H1 (cell line): ENCODE data around the gene ARL2. TPM values are rescaled to one million over a fixed set of nuclear protein-coding genes. Genes with fewer than 3 reads are reported as not detected.

Source experiments
- CTCF ChIA-PET: fragments of 300-600 bp; sonication (Branson Sonifier 250); formaldehyde crosslinking; loops from one replicate; lab custom pipeline; 2021; ENCODE audit not compliant: partially characterized antibody; lab: Charles Lee
- POLR2A ChIA-PET: fragments of 300-600 bp; sonication (Branson Sonifier 250); formaldehyde crosslinking; loops from one replicate; lab custom pipeline; 2021; ENCODE audit warnings: inconsistent platforms; ENCODE audit not compliant: partially characterized antibody; lab: Charles Lee
- DNase-seq, 2 experiments: peaks; one replicate each; pipeline versions ENCODE4 v3.0.0 to v3.0.0-alpha.2; 2010 to 2022; ENCODE audit warnings: low spot score in 2 of 2, low read depth in 1 of 2, mixed read lengths in 1 of 2
- FAIRE-seq: peaks from 2 replicates; lab custom pipeline; 2011; peaks lifted over from hg19 to GRCh38; lab: Jason Lieb, UNC
- H2AFZ ChIP-seq: 2 replicates; pipeline ENCODE4 v1.8.1; 2012; ENCODE audit warnings: low read length, inconsistent platforms
- H2AK5ac ChIP-seq: 2 replicates; pipeline ENCODE4 v1.6.1; 2013; ENCODE audit warnings: low read depth, low read length
- H2BK120ac ChIP-seq: replicated peaks from 2 replicates; pipeline ENCODE3; 2013; ENCODE audit warnings: low read depth, low read length, inconsistent platforms
- H2BK12ac ChIP-seq: 2 replicates; pipeline ENCODE4 v1.6.1; 2013; ENCODE audit warnings: low read depth, low read length
- H2BK15ac ChIP-seq: 2 replicates; pipeline ENCODE4 v1.6.1; 2013; ENCODE audit warnings: low read length
- H2BK20ac ChIP-seq: 2 replicates; pipeline ENCODE4 v1.6.1; 2013; ENCODE audit warnings: low read length
- H2BK5ac ChIP-seq: 2 replicates; pipeline ENCODE4 v1.6.1; 2013; ENCODE audit warnings: low read depth, low read length
- H3K14ac ChIP-seq: 2 replicates; pipeline ENCODE4 v1.6.1; 2013; ENCODE audit warnings: inconsistent platforms; ENCODE audit not compliant: insufficient read length
- H3K18ac ChIP-seq: 2 replicates; pipeline ENCODE4 v1.6.1; 2013; ENCODE audit warnings: low read length; ENCODE audit errors: extremely low read depth
- H3K23ac ChIP-seq: 2 replicates; pipeline ENCODE4 v1.6.1; 2013; ENCODE audit warnings: inconsistent platforms; ENCODE audit not compliant: insufficient read length
- H3K23me2 ChIP-seq: 2 replicates; pipeline ENCODE4 v1.6.1; 2013; ENCODE audit warnings: low read depth, low read length
- H3K27ac ChIP-seq: 2 replicates; pipeline ENCODE4 v1.6.1; 2011; ENCODE audit warnings: low read depth, low read length, inconsistent platforms
- H3K27me3 ChIP-seq, 4 experiments: replicated peaks in 1 of 4; 1 replicate in 1 of 4; 2 replicates in 3 of 4; pipeline versions ENCODE4 v1.6.1 to v1.8.1; 2011 to 2013; ENCODE audit warnings: low read length in 3 of 4, mild to moderate bottlenecking in 3 of 4, inconsistent platforms in 2 of 4, mixed read lengths in 2 of 4, moderate library complexity in 1 of 4; ENCODE audit not compliant: control insufficient read depth in 3 of 4, insufficient read depth in 3 of 4; ENCODE audit errors: extremely low read depth in 1 of 4
- H3K36me3 ChIP-seq, 4 experiments: 2 replicates each; pipeline versions ENCODE4 v1.6.1 to v1.8.1; 2011 to 2013; ENCODE audit warnings: mild to moderate bottlenecking in 4 of 4, low read length in 3 of 4, moderate library complexity in 2 of 4, control low read depth in 1 of 4, inconsistent platforms in 1 of 4; ENCODE audit not compliant: insufficient read depth in 4 of 4, control insufficient read depth in 2 of 4
- H3K4ac ChIP-seq: replicated peaks from 2 replicates; pipeline ENCODE3; 2013; ENCODE audit warnings: low read length, low read depth, mixed read lengths, inconsistent platforms; ENCODE audit not compliant: insufficient read length
- H3K4me1 ChIP-seq, 4 experiments: replicated peaks in 1 of 4; 1 replicate in 1 of 4; 2 replicates in 3 of 4; pipeline versions ENCODE4 v1.6.1 to v1.8.1; 2011 to 2013; ENCODE audit warnings: low read length in 3 of 4, inconsistent platforms in 2 of 4, mixed read lengths in 1 of 4; ENCODE audit not compliant: insufficient read depth in 4 of 4, control insufficient read depth in 3 of 4
- H3K4me2 ChIP-seq, 2 experiments: 2 replicates each; pipeline versions ENCODE4 v1.6.1 to v1.8.1; 2011 to 2013; ENCODE audit warnings: low read depth in 2 of 2, low read length in 2 of 2, control low read depth in 1 of 2, inconsistent platforms in 1 of 2, mild to moderate bottlenecking in 1 of 2; ENCODE audit not compliant: insufficient read depth in 1 of 2
- H3K4me3 ChIP-seq, 4 experiments: fragments of 200-600, 300-600 bp in 1 of 4; sonication (generic), shearing (Covaris generic), sonication (Bioruptor Twin) in 1 of 4; 2 replicates each; pipeline versions ENCODE4 v1.5.1 to v1.8.1; 2011 to 2016; ENCODE audit warnings: low read length in 4 of 4, low read depth in 3 of 4, control low read depth in 2 of 4, inconsistent platforms in 2 of 4, mild to moderate bottlenecking in 2 of 4, mixed read lengths in 1 of 4, moderate library complexity in 1 of 4; ENCODE audit not compliant: insufficient read depth in 2 of 4; ENCODE audit errors: extremely low read depth in 1 of 4
- H3K56ac ChIP-seq: replicated peaks from 2 replicates; pipeline ENCODE3; 2013; ENCODE audit warnings: low read depth, mild to moderate bottlenecking, mixed read lengths, low read length, inconsistent platforms; ENCODE audit not compliant: insufficient read length
- H3K79me1 ChIP-seq: 2 replicates; pipeline ENCODE4 v1.6.1; 2013; ENCODE audit warnings: low read depth, low read length, control low read depth
- H3K79me2 ChIP-seq, 2 experiments: 2 replicates each; pipeline versions ENCODE4 v1.6.1 to v1.8.1; 2012 to 2013; ENCODE audit warnings: low read length in 2 of 2, mild to moderate bottlenecking in 2 of 2, inconsistent platforms in 1 of 2; ENCODE audit not compliant: insufficient read depth in 2 of 2, control insufficient read depth in 1 of 2
- H3K9ac ChIP-seq, 4 experiments: replicated peaks in 1 of 4; 1 replicate in 1 of 4; 2 replicates in 3 of 4; pipeline versions ENCODE4 v1.6.1 to v1.8.1; 2011 to 2013; ENCODE audit warnings: low read depth in 3 of 4, low read length in 3 of 4, control low read depth in 2 of 4, mild to moderate bottlenecking in 2 of 4, moderate library complexity in 2 of 4, inconsistent platforms in 1 of 4; ENCODE audit errors: extremely low read depth in 1 of 4
- H3K9me3 ChIP-seq, 2 experiments: 2 replicates each; pipeline versions ENCODE4 v1.6.1 to v1.8.1; 2012 to 2013; ENCODE audit warnings: mild to moderate bottlenecking in 2 of 2, moderate library complexity in 2 of 2, control low read depth in 1 of 2, inconsistent platforms in 1 of 2, low read depth in 1 of 2, low read length in 1 of 2, mixed read lengths in 1 of 2; ENCODE audit not compliant: insufficient read depth in 2 of 2
- H4K20me1 ChIP-seq, 2 experiments: replicated peaks in 1 of 2; 2 replicates each; pipeline versions ENCODE3 to v1.8.1; 2011 to 2013; ENCODE audit warnings: inconsistent platforms in 2 of 2, low read length in 2 of 2, mild to moderate bottlenecking in 1 of 2; ENCODE audit not compliant: insufficient read depth in 2 of 2, control insufficient read depth in 1 of 2
- H4K5ac ChIP-seq: 2 replicates; pipeline ENCODE4 v1.6.1; 2013; ENCODE audit warnings: low read length, low read depth, mixed read lengths, inconsistent platforms; ENCODE audit not compliant: insufficient read length
- H4K8ac ChIP-seq: 2 replicates; pipeline ENCODE4 v1.8.0; 2013; ENCODE audit warnings: mild to moderate bottlenecking, moderate library complexity, low read length, inconsistent platforms; ENCODE audit not compliant: insufficient read depth; ENCODE audit errors: extremely low read depth
- H4K91ac ChIP-seq: replicated peaks from 2 replicates; pipeline ENCODE3; 2013; ENCODE audit warnings: low read length, mixed read lengths, inconsistent platforms; ENCODE audit not compliant: insufficient read length
- CBX5 ChIP-seq: fragments of 300-800, 300-1000 bp; sonication (generic); IDR thresholded peaks from 2 replicates; pipeline ENCODE4 v1.7.1; 2016; ENCODE audit warnings: antibody characterized with exemption, low read length, low read depth
- NANOG ChIP-seq: IDR thresholded peaks from 2 replicates; pipeline ENCODE4 v1.6.1; 2011; ENCODE audit warnings: low read length, low read depth, mild to moderate bottlenecking, inconsistent platforms; ENCODE audit not compliant: insufficient read depth, poor library complexity, severe bottlenecking
- POLR2AphosphoS5 ChIP-seq: IDR thresholded peaks from 2 replicates; pipeline ENCODE4 v1.6.1; 2011; ENCODE audit warnings: low read depth, low read length
- RBBP5 ChIP-seq: IDR thresholded peaks from 2 replicates; pipeline ENCODE4 v1.7.1; 2012; ENCODE audit warnings: low read depth, mild to moderate bottlenecking, inconsistent platforms, low read length, moderate library complexity, borderline replicate concordance
- RXRA ChIP-seq: IDR thresholded peaks from 2 replicates; pipeline ENCODE4 v1.6.1; 2011; ENCODE audit warnings: low read depth, mild to moderate bottlenecking, low read length, moderate library complexity; ENCODE audit not compliant: insufficient read depth
- SP1 ChIP-seq: IDR thresholded peaks from 2 replicates; pipeline ENCODE4 v1.6.1; 2011; ENCODE audit warnings: low read depth, low read length
- WGBS, 2 experiments: shearing (Covaris generic) in 1 of 2; methylation state at CpG; one replicate each; pipeline versions ENCODE4 v1.1.6 to v1.1.7; 2013 to 2015; ENCODE audit warnings: low lambda C conversion rate in 2 of 2, mixed read lengths in 2 of 2, inconsistent platforms in 1 of 2, low coverage in 1 of 2, missing lambda C conversion rate in 1 of 2; ENCODE audit not compliant: insufficient replicate concordance in 2 of 2, insufficient coverage in 1 of 2, insufficient read length in 1 of 2; ENCODE audit errors: extremely low coverage in 1 of 2, missing lambda C conversion rate in 1 of 2; 5-methylcytosine and 5-hydroxymethylcytosine counted together
- polyA plus RNA-seq, 7 experiments: library from polyadenylated mRNA; depleted of rRNA in 3 of 7; stranded (reverse) in 5 of 7; unstranded in 2 of 7; fragments of >200 nt in 5 of 7; fragments of 200-250 nt in 2 of 7; gene quantifications; 1 replicate in 5 of 7; 2 replicates in 1 of 7; 4 replicates in 1 of 7; pipeline versions ENCODE4 v1.2.1 to v1.2.3, GENCODE V29; 2011 to 2013; ENCODE audit warnings: missing spikeins in 2 of 7, mixed read lengths in 2 of 7
- total RNA-seq: library from RNA; stranded (reverse); fragmentation: NEBNext Ultra II Directional; extraction: Animal tissue kit (Norgen Biotek cat#: 25700); gene quantifications from 2 replicates; pipeline ENCODE4 v1.2.1, GENCODE V29; 2021
- TF ChIP-seq, protein P1 (sequence below): IDR thresholded peaks from 2 replicates; pipeline ENCODE4 v1.6.1; 2011; ENCODE audit warnings: low read length, improper control_type of control experiment
- TF ChIP-seq, protein P2 (sequence below): IDR thresholded peaks from 2 replicates; pipeline ENCODE4 v1.6.1; 2011; ENCODE audit warnings: low read depth, mild to moderate bottlenecking, low read length; ENCODE audit not compliant: insufficient read depth
- TF ChIP-seq, protein P3 (sequence below): IDR thresholded peaks from 2 replicates; pipeline ENCODE4 v1.6.1; 2012; ENCODE audit warnings: low read length, inconsistent platforms

Gene ARL2
- total and polyA plus RNA-seq, 2 of the 8 experiments (the other 6 are each of a cell fraction or from before 2014, with no cell fraction given) = 186 to 535 TPM

DNA sequence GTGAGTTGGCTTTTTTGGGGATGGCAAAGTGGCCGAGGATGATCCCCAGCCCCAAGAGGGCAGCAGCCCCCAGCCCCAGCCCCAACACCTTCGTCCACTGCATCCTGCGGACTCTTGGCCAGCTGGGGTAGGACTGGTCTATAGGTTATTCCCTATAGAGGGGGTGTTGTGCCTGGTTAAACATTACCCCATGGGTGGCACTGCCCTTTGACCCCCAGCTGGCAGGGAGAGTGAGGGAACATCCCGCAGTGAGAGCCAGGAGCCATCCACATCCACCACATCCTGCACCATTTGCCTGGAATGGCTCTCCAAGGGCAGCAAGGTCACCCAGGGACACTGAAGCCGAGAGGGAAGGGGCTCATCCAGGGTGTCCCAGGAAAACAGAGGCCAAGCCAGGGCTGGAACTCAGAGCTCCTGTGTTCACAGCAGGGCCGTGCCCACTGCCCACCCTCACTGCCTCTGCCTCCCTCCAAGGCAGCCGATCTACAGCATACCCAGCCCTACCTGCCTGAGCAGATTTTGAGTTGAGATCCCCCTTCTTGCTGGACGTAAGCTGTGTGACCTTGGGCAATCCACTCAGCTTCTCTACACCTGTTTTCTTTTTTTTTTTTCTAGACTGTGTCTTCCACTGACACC, 44.6 kb downstream of the ARL2 start, which contains the start of gene NAALADL1:
Gene NAALADL1 (minus strand): TSS at position 135 of the 636 bp plus-strand sequence. CDS start 32 bp downstream, at position 103.
- H2BK12ac ChIP-seq = no peak within 1 kb of the TSS
- H2BK20ac ChIP-seq = no peak within 1 kb of the TSS
- H3K23me2 ChIP-seq = no peaks in the 10 kb centered on the region
- H3K36me3 ChIP-seq = no peaks in the 10 kb centered on the region
- H3K79me1 ChIP-seq = no peaks in the 10 kb centered on the region
- H2AK5ac ChIP-seq = peak within 1 kb of the TSS; percentile 65; the same call in 1 of the 2 replicates
- ChIA-PET POLR2A (interaction anchor here (0.7 to 3.4 kb wide), 4 partner anchors 10 to 24 kb away, joined by 3 to 16 read pairs (median 6); no protein-coding TSS in a partner anchor), CTCF (interaction anchor here (0.6 to 4.2 kb wide), 7 partner anchors 9 to 1124 kb away, joined by 3 to 28 read pairs (median 5); partner anchors contain the start of gene ARL2)
- no peaks in the 10 kb centered on the region; a peak in 1 of 7 replicates for H3K27me3 ChIP-seq
- no peaks in the 10 kb centered on the region for H3K4me1 ChIP-seq
- 87% methylated on average over 7 of the region's 8 CpGs; no CpG with 5 or more reads in 1 of the 2 experiments for WGBS, 2 experiments
- no peaks in the 10 kb centered on the region for H3K9me3 ChIP-seq
- H3K18ac ChIP-seq = no peak within 1 kb of the TSS
- H3K4me2 ChIP-seq = no peak within 1 kb of the TSS
- H3K4ac ChIP-seq = no peak within 1 kb of the TSS
- no peak within 1 kb of the TSS for H3K23ac ChIP-seq
- H3K14ac ChIP-seq = no peak within 1 kb of the TSS
- H2AFZ ChIP-seq = no peak within 1 kb of the TSS
- H2BK15ac ChIP-seq = no peak within 1 kb of the TSS
- no peaks in the 10 kb centered on the region for H3K79me2 ChIP-seq
- H4K20me1 ChIP-seq = no peaks in the 10 kb centered on the region
- FAIRE-seq (no peak), DNase-seq (no peak)
- no peak within 1 kb of the TSS for H3K27ac ChIP-seq
- H4K5ac ChIP-seq = no peak within 1 kb of the TSS
- no peak within 1 kb of the TSS; the same call in 1 of the 2 replicates for H4K8ac ChIP-seq
- H4K91ac ChIP-seq = no peak within 1 kb of the TSS
- no peak within 1 kb of the TSS for H2BK120ac ChIP-seq
- no peak within 1 kb of the TSS for H2BK5ac ChIP-seq
- H3K9ac ChIP-seq = no peak within 1 kb of the TSS
- no peak within 1 kb of the TSS for H3K56ac ChIP-seq
- no peak within 1 kb of the TSS for H3K4me3 ChIP-seq
- TF ChIP-seq POLR2AphosphoS5 = no peak
- TF ChIP-seq, protein P1, sequence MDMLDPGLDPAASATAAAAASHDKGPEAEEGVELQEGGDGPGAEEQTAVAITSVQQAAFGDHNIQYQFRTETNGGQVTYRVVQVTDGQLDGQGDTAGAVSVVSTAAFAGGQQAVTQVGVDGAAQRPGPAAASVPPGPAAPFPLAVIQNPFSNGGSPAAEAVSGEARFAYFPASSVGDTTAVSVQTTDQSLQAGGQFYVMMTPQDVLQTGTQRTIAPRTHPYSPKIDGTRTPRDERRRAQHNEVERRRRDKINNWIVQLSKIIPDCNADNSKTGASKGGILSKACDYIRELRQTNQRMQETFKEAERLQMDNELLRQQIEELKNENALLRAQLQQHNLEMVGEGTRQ = no peak
- TF ChIP-seq RXRA = no peak
- TF ChIP-seq RBBP5 = no peak
- TF ChIP-seq CBX5 = no peak
- no peak for TF ChIP-seq NANOG
- TF ChIP-seq, protein P2, sequence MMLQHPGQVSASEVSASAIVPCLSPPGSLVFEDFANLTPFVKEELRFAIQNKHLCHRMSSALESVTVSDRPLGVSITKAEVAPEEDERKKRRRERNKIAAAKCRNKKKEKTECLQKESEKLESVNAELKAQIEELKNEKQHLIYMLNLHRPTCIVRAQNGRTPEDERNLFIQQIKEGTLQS = no peak
- TF ChIP-seq SP1 = no peak
- TF ChIP-seq, protein P3, sequence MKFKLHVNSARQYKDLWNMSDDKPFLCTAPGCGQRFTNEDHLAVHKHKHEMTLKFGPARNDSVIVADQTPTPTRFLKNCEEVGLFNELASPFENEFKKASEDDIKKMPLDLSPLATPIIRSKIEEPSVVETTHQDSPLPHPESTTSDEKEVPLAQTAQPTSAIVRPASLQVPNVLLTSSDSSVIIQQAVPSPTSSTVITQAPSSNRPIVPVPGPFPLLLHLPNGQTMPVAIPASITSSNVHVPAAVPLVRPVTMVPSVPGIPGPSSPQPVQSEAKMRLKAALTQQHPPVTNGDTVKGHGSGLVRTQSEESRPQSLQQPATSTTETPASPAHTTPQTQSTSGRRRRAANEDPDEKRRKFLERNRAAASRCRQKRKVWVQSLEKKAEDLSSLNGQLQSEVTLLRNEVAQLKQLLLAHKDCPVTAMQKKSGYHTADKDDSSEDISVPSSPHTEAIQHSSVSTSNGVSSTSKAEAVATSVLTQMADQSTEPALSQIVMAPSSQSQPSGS = no peak
